ENCODE results near the gene CBX6.

The CBX6 gene

GRCh38 chr22:38819387-38819940 is 52.6 kb downstream of the CBX6 start:
- DNase-seq (ENCODE audit: low read depth): no peak

- DNase-seq (ENCODE audit: low read depth): no peak
Observed at GRCh38 chr22:38817196-38817595, 54.8 kb downstream of the CBX6 start.

GRCh38 chr22:38815842-38816241 is 56.2 kb downstream of the CBX6 start:
- DNase-seq (ENCODE audit: low read depth): no peak
